SK-N-SH treated with all-trans-retinoic acid at 6 μM for 48 hours (cell line): ENCODE data around the gene ACACB.

Experiments used
- POU6F1 ChIP-seq: fragments of 250-450 bp; sonication (Bioruptor Pico); IDR thresholded peaks from 2 replicates; pipeline ENCODE4 v1.8.0; 2021; ENCODE audit warnings: low read depth, mild to moderate bottlenecking, moderate library complexity, borderline replicate concordance
- ZFP3 ChIP-seq: fragments of 250-450 bp; sonication (Bioruptor Pico); IDR thresholded peaks from 2 replicates; pipeline ENCODE4 v1.5.0; 2020; ENCODE audit warnings: mild to moderate bottlenecking, moderate library complexity
- TF ChIP-seq, protein P1 (sequence below): fragments of 250-450 bp; sonication (Bioruptor Pico); IDR thresholded peaks from 2 replicates; pipeline ENCODE4 v1.5.1; 2021; ENCODE audit warnings: mild to moderate bottlenecking, moderate library complexity
- TF ChIP-seq, protein P2 (sequence below): fragments of 250-450 bp; sonication (Bioruptor Pico); IDR thresholded peaks from 2 replicates; pipeline ENCODE4 v1.8.0; 2020; ENCODE audit warnings: mild to moderate bottlenecking, moderate library complexity, borderline replicate concordance

- TF ChIP-seq, protein P1, sequence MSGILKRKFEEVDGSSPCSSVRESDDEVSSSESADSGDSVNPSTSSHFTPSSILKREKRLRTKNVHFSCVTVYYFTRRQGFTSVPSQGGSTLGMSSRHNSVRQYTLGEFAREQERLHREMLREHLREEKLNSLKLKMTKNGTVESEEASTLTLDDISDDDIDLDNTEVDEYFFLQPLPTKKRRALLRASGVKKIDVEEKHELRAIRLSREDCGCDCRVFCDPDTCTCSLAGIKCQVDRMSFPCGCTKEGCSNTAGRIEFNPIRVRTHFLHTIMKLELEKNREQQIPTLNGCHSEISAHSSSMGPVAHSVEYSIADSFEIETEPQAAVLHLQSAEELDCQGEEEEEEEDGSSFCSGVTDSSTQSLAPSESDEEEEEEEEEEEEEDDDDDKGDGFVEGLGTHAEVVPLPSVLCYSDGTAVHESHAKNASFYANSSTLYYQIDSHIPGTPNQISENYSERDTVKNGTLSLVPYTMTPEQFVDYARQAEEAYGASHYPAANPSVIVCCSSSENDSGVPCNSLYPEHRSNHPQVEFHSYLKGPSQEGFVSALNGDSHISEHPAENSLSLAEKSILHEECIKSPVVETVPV, result no peak
- TF ChIP-seq ZFP3 (CRISPR knock-in tag) (no peak), POU6F1 (CRISPR knock-in tag) (no peak)
- TF ChIP-seq, protein P2, sequence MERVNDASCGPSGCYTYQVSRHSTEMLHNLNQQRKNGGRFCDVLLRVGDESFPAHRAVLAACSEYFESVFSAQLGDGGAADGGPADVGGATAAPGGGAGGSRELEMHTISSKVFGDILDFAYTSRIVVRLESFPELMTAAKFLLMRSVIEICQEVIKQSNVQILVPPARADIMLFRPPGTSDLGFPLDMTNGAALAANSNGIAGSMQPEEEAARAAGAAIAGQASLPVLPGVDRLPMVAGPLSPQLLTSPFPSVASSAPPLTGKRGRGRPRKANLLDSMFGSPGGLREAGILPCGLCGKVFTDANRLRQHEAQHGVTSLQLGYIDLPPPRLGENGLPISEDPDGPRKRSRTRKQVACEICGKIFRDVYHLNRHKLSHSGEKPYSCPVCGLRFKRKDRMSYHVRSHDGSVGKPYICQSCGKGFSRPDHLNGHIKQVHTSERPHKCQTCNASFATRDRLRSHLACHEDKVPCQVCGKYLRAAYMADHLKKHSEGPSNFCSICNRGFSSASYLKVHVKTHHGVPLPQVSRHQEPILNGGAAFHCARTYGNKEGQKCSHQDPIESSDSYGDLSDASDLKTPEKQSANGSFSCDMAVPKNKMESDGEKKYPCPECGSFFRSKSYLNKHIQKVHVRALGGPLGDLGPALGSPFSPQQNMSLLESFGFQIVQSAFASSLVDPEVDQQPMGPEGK (CRISPR knock-in tag), result no peak
These were observed 119.9 kb downstream of the ACACB start for GRCh38 chr12:109236257-109236656.
